NCI-H128 (cell line): ENCODE results near the gene PPP1R18.
A peak's percentile ranks its signal among the peaks of the same experiment; 100 is the strongest.

Source experiments
- DNase-seq: peaks from one replicate; lab custom pipeline; 2025; ENCODE audit not compliant: unreplicated experiment; lab: John Stamatoyannopoulos, UW

PPP1R18 gene

GRCh38 chr6:30689022-30689865 lies 2.8 kb upstream of the PPP1R18 start:
- no peak for DNase-seq

GRCh38 chr6:30688569-30688968 lies 2.1 kb upstream of the PPP1R18 start:
- no peak for DNase-seq

DNA sequence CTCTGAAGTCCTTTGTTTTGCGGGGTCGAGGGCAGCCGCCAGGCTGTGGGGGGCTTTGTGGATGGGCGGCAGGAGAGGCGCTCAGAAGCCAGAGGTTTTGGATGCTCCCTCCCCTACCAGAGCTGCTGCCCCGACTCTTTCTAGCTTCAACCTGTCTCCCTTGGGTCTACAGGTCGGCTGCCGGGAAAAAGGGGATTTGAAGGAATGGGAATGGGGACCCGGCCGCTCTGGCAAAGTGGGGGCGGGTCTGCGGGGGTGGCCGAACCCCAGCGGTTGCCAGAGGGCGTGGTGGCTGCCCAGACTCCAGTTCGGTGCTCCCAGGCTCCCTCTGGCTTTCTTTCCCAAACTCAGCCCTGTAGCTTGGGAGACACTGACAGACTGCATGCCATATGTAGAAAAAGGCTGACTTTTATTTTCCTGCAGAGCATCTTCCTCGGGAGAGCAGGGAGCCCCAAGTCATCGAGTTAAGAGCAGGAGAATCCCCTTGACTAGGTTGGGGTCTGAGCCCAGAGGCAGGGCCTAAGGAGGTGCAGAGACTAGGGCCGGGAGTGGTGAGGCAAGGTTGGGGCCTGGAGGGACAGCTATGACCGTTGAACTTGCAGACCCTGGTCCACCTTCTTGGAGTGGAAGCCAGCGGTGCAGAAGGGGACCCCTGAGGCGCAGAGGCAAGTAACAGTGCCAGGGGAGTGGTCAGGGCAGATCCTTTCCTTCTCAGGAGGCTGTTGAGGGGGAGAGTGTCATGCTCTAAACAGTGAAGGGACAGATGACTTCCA lies 1.4 kb upstream of the PPP1R18 start:
- DNase-seq, result no peak

GRCh38 chr6:30686908-30687658 lies 638 bp upstream of the PPP1R18 start:
- DNase-seq, result peak; percentile 54

DNA sequence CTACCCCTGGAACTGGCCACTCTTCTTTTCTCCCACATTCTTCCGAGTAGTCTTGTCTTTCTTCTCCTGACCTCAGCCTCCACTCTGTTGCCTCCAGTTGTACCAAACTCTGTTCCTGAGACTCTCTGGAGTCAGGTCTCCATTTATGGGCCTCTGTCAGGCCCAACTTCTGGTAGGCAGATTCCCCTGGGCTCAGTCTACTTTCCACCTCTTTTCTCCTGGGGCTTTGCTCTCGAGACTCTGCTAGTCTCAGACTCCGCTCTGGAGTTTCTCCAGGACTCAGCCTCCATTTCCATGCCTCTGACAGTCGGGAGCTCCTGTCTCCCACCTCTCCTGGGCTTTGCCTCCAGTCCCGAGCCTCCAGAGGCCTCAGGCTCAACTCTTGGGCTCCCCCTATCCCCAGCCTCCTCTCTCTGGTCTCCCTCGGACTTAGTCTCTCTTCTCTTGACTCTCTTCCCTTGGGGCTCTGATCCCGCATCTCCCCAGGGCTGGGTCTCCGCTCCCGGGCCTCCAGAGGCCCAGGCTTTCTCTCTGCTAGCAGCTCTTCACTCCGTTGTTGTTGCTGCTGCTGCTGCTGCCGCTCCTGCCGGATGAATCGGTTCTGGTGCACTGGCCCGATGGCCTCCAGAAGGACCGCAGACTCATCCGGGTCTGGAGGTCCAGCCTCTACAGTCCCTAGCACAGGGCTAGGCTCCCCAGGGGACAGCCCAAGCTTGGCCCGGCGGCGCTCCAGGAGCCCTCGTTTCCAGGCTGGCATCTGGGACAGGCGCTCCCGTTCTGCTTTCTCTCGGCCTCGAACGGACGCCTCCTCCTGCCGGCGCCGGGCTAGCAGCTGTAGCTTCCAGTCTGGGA lies 1.1 kb downstream of the PPP1R18 start:
- no peak for DNase-seq

DNA sequence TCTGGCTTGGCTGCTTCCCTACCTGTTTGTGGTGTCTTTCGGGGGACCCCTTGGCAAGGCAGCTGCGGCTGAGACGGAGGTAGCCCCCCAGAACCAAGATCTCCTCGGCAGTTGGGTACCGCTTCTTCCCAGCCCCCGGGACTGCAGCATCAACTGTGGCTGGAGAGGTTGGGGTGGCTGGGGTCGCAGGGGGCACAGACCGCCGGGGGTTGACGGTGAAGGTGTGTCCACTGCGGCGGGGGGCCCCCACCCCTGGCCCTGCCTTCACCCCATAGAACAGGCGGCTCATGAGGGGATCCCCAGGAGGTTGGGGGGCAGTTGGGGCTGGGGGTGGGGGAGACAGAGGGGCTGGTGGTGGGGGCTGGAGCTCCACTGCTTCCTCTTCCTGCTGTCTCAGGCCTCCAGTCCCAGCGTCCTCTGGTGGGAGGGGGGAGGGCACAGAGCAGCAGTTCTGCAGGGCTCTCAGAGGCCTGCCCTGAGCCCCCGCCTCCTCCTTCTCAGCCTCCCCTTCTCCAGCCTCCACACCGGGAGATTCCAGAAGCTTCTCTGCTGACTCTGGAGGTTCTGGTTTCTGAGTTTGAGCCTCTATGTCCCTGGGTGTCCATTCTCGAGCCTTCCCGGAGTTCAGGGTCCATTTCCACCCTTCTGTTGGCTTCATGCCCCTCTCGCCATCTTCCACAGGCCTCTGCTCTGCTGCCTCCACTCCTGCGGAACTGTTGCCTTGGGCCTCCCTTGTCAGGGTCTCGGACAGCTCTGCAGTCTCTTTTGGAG lies 1.9 kb downstream of the PPP1R18 start:
- no peak for DNase-seq

- DNase-seq, result no peak
Observed at GRCh38 chr6:30683980-30684338, 2.5 kb downstream of the PPP1R18 start.

GRCh38 chr6:30683183-30683979 lies 3.1 kb downstream of the PPP1R18 start:
- no peak for DNase-seq

- DNase-seq, result no peak
Observed at GRCh38 chr6:30682143-30683117, 4.0 kb downstream of the PPP1R18 start.

DNA sequence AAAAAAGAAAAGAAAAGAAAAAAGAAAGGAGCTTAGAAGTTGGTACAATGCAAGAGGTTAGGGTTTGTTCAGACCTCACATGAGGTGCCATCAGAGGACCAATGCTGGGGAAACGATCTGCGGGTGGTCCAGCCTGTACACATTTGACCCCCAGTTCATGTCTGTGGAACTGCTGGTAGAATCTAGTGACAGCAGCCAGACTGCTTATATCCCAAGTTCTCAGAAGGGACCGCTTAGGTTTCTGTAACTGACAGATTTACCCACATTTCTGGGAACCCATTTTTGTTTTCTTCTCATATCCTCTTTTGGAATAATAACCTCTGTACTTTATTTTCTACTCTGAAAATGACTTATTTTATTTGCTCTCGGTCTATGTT lies 4.7 kb downstream of the PPP1R18 start:
- DNase-seq, result no peak

- no peak for DNase-seq
Observed at GRCh38 chr6:30679765-30680535, 6.5 kb downstream of the PPP1R18 start.

GRCh38 chr6:30678964-30679726 lies 7.3 kb downstream of the PPP1R18 start:
- DNase-seq, result peak; percentile 39

- DNase-seq, result no peak
Observed at GRCh38 chr6:30676660-30677285, 9.7 kb downstream of the PPP1R18 start.

DNA sequence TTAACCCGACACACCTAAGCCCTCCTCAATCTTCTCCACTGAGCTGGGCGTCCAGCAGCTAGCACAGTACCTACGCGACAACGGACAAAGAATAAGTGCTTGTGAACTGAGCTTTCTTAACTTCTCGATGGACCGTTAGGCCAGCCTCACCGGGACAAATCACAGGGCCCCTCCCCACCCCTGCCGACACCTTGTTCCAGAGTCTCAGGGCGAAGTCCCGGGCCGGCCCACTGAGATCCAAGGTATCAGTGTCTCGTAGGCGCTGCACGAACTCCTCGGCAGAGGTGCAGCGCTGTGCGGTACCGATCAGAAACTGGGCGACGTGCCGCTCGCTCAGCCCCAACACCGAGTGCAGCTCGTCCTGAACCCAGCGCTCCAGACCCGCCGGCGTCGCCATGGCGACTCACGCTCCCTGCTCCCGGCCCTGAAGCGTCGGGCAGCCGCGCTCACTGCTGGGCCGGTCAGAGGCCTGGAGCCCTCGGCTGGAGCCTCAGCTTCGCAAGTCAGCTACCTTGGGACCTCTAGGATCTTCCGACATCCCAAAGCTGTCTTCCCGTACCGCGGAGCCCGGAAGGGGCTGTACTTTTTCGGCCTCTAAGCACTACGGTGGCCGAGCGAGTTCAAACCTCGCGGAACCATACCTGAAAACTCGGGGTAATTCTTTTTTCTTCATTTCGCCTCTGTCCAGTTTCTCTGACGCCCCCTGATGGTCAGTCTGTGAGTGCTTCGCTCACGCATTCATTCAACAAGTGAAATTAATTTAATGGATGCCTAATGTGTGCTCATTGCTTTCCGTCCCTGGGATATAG lies 13.8 kb downstream of the PPP1R18 start, which contains the start of gene DHX16:
Gene DHX16 (minus strand): TSS at position 562 of the 809 bp plus-strand sequence. CDS start 165 bp downstream, at position 397.
- DNase-seq, result peak; percentile 75
